ENCODE measurements around the gene PHF24.
A peak's percentile ranks its signal among the peaks of the same experiment; 100 is the strongest.

Gene PHF24

DNA sequence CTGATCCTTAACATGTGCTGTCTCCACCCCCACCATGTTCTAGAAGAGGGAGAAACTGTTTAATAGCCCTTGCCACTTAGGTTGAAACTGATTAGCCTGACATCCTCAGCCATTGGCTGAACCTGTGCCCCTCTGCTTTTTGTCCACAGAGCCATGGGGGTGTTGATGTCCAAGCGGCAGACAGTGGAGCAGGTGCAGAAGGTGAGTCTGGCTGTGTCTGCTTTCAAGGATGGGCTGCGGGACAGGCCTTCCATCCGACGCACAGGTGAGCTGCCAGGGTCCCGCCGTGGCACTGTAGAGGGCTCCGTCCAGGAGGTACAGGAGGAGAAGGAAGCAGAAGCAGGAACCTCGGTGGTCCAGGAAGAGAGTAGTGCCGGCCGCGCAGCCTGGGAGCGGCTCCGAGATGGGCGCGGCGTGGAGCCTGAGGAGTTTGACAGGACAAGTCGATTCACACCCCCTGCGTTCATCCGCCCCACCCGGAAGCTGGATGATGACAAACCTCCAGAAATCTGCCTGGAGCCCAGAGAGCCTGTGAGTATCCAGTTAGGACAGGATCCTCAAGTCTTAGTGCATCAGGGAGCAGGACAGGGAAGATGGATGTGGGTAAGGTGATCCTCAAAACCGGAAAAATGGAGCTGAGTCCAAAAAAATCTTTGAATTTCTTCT lies 13.2 kb downstream of the PHF24 start:
- DNase-seq (ENCODE audit: low spot score): no peak
- Histone ChIP-seq H3K27ac (no peak overlapping the region), H3K4me3 (no peak overlapping the region)
- TF ChIP-seq, protein P1, sequence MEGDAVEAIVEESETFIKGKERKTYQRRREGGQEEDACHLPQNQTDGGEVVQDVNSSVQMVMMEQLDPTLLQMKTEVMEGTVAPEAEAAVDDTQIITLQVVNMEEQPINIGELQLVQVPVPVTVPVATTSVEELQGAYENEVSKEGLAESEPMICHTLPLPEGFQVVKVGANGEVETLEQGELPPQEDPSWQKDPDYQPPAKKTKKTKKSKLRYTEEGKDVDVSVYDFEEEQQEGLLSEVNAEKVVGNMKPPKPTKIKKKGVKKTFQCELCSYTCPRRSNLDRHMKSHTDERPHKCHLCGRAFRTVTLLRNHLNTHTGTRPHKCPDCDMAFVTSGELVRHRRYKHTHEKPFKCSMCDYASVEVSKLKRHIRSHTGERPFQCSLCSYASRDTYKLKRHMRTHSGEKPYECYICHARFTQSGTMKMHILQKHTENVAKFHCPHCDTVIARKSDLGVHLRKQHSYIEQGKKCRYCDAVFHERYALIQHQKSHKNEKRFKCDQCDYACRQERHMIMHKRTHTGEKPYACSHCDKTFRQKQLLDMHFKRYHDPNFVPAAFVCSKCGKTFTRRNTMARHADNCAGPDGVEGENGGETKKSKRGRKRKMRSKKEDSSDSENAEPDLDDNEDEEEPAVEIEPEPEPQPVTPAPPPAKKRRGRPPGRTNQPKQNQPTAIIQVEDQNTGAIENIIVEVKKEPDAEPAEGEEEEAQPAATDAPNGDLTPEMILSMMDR (IDR thresholded peaks at IDR 0.05): no peak

DNA sequence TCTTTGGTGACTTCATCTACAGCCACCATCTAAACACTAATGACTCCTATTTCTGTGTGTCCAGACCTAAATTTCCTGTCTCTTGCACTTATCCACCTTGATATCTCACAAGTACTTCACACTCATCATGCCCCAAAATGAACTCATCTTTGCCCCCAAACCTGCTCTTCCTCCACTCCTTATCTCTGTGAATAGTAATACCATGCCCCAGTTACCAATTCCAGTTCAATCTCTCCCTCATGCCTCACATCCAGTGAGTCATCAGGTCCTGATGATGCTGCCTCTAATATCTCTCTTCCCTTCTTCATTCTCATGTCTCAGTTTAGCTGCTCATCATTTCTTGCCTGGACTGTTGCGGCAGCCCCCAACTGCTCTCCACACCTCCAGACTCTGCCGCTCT lies 16.6 kb downstream of the PHF24 start:
- Histone ChIP-seq H3K4me3 (no peak overlapping the region), H3K27ac (no peak overlapping the region)
- TF ChIP-seq, protein P1 (IDR thresholded peaks at IDR 0.05): no peak
- DNase-seq (ENCODE audit: low spot score): no peak

DNA sequence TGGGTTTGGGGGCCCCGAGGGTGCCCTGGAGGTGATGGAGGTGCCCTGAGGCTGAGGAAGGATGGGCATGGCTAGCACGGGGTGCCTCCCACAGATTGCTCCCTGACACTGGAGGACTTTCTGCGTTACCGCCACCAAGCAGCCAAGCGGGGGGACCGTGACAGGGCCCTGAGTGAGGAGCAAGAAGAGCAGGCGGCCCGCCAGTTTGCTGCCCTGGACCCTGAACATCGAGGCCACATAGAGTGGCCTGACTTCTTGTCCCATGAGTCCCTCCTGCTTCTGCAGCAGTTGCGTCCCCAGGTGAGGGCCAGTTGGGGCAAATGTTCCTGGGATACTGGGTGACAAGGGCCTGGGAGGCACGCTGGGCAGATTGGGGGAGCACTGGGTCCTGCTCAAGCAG lies 18.4 kb downstream of the PHF24 start:
- H3K4me3 ChIP-seq: no peak overlapping the region
- TF ChIP-seq, protein P1 (IDR thresholded peaks at IDR 0.05): no peak

DNA sequence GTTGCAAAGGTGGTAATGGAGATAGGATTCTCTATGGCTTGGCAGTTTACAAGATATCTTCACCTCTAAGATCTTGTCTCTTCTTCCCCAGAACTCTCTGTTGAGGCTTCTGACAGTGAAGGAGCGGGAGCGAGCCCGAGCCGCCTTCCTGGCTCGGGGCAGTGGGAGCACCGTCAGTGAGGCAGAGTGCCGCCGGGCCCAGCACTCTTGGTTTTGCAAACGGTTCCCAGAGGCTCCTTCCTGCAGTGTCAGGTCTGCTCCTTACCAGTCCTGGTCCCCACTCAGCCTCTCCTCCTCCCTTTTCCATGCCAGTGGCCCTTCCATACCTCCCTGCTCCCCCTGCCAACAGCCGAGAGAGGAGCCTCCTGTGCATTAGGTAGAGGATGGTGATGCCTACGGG lies 18.9 kb downstream of the PHF24 start:
- H3K4me3 ChIP-seq: no peak overlapping the region
- H3K27ac ChIP-seq: no peak overlapping the region
- TF ChIP-seq, protein P1 (IDR thresholded peaks at IDR 0.05): no peak
- DNase-seq (ENCODE audit: low spot score): peak; percentile 59

More for the DNA sequence above, 18.4 kb downstream of the PHF24 start:
- DNase-seq (ENCODE audit: low spot score): peak; percentile 60
- H3K27ac ChIP-seq: no peak overlapping the region

DNA sequence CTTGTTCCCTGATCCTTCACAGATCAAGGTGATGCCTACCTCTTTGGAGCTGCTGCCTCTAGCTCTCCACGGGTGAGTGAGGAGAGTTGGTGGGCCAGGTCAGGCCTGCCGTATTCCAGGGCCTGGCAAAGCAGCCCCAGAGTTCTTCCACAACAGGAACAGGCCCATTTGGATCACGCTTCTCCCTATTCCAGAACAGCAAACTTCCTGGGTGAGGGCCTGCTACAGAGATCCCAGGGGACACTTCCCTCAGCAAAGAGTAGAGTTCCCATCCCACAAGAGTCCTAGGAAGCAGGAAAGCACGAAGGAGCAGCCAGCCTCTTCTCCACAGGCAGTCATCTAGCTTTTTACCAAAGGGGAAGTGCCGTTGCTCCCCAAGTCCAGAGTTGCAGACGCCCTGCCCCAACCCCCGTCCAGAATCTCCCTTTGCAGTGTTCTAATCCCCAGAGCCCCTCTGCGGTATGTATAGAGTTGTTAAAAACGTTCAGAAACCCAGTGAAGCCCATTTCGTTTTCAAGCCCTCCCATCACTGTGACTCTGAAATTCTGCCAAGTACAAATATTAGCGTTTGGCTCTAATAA lies 22.2 kb downstream of the PHF24 start:
- TF ChIP-seq, protein P1 (IDR thresholded peaks at IDR 0.05): no peak
- Histone ChIP-seq H3K27ac (no peak overlapping the region), H3K4me3 (no peak overlapping the region)
- DNase-seq (ENCODE audit: low spot score): peak; percentile 66

DNA sequence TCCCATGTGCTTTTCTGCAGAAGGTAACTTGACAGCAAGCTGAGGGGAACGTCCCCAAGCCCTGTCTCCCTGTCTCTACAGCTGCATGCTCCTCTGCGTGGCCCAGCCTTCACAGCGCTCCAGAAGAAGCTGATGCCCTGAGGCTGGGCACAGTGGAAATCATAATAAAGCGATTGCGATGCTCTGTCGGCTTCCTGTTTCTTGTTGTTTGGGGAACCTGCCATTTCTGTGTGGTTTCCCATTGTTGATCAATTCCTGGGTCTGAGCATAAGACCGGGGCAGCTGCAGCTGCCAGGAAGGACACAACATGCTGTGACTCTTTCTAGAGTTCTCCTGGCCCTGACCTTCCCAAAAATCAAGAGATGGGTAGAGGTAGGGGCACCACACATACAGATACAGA lies 24.3 kb downstream of the PHF24 start:
- H3K27ac ChIP-seq: no peak overlapping the region
- DNase-seq (ENCODE audit: low spot score): peak; percentile 63
- TF ChIP-seq, protein P1 (IDR thresholded peaks at IDR 0.05): no peak
- H3K4me3 ChIP-seq: no peak overlapping the region

DNA sequence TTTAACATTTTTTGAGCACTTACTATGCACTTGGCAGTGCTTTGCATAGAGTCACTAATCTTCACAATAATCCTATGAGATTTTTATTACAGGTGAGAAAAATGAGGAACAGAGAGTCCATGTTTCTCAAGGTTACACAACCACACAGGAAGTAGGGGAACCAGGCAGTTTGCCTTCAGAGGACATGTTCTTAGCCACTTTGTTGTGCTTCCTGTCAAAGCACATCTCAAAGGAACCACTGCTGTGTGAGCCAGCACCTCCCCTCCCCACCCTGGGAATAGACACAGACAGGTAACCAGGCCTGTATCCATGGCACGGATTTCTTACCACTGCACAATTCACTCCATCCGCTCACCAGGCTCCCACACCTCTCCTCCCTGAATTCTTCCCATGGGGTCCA lies 25.1 kb downstream of the PHF24 start:
- TF ChIP-seq, protein P1 (IDR thresholded peaks at IDR 0.05): no peak
- DNase-seq (ENCODE audit: low spot score): peak; percentile 47
- no peak overlapping the region for H3K4me3 ChIP-seq
- H3K27ac ChIP-seq: no peak overlapping the region
